GM23338 (cell line): ENCODE measurements around the gene WNT10A. TPM values are rescaled to one million over a fixed set of nuclear protein-coding genes. Genes with fewer than 3 reads are reported as not detected.

Experiments
- ATAC-seq: fragments of 200-7000 bp; cut with Tn5 transposase; 3 replicates; pipeline ENCODE4 v1.9.1; 2020
- DNase-seq: peaks from one replicate; pipeline ENCODE4 v3.0.0-alpha.2; 2015; ENCODE audit warnings: low spot score
- H2AFZ ChIP-seq: fragments of 200-600 bp; sonication (generic); 2 replicates; pipeline ENCODE4 v1.8.0; 2016; ENCODE audit warnings: antibody characterized with exemption, mild to moderate bottlenecking, moderate library complexity
- H3F3A ChIP-seq: fragments of 200-600 bp; sonication (generic); replicated peaks from 2 replicates; pipeline ENCODE4 v1.8.0; 2017; ENCODE audit warnings: antibody characterized with exemption, mixed run types, low read depth
- H3K27ac ChIP-seq: fragments of 200-600 bp; sonication (generic); 2 replicates; pipeline ENCODE4 v1.6.1; 2016; ENCODE audit warnings: low read depth
- H3K27me3 ChIP-seq: fragments of 200-600 bp; sonication (generic); 2 replicates; pipeline ENCODE4 v1.8.0; 2016; ENCODE audit warnings: mild to moderate bottlenecking, mixed run types, moderate library complexity; ENCODE audit not compliant: insufficient read depth
- H3K36me3 ChIP-seq: fragments of 200-600 bp; sonication (generic); 2 replicates; pipeline ENCODE4 v1.8.0; 2016; ENCODE audit warnings: mild to moderate bottlenecking; ENCODE audit not compliant: insufficient read depth
- H3K4me1 ChIP-seq: fragments of 200-600 bp; sonication (generic); 2 replicates; pipeline ENCODE4 v1.8.0; 2016; ENCODE audit warnings: mild to moderate bottlenecking, moderate library complexity; ENCODE audit not compliant: insufficient read depth
- H3K4me2 ChIP-seq: fragments of 200-600 bp; sonication (generic); 2 replicates; pipeline ENCODE4 v1.7.1; 2017; ENCODE audit warnings: mixed run types
- H3K4me3 ChIP-seq: fragments of 200-600 bp; sonication (generic); 2 replicates; pipeline ENCODE4 v1.6.1; 2016; ENCODE audit warnings: mixed run types
- H3K79me2 ChIP-seq: fragments of 200-600 bp; sonication (generic); replicated peaks from 2 replicates; pipeline ENCODE4 v1.8.0; 2017; ENCODE audit warnings: mild to moderate bottlenecking; ENCODE audit not compliant: insufficient read depth
- H3K9me2 ChIP-seq: fragments of 200-600 bp; sonication (generic); 2 replicates; pipeline ENCODE4 v1.8.0; 2017; ENCODE audit not compliant: insufficient read depth
- H4K20me1 ChIP-seq: fragments of 200-600 bp; sonication (generic); replicated peaks from 2 replicates; pipeline ENCODE4 v1.8.0; 2017; ENCODE audit warnings: mild to moderate bottlenecking; ENCODE audit not compliant: insufficient read depth
- H3K27ac Mint-ChIP-seq: 2 replicates; pipeline ENCODE4 v1.8.0; 2020; ENCODE audit warnings: inconsistent platforms, mild to moderate bottlenecking, moderate library complexity, mixed read lengths
- H3K27me3 Mint-ChIP-seq: 3 replicates; pipeline ENCODE4 v1.8.0; 2022; ENCODE audit warnings: low read depth, mild to moderate bottlenecking, moderate library complexity, mixed read lengths, inconsistent platforms; ENCODE audit not compliant: insufficient read depth, poor library complexity
- H3K36me3 Mint-ChIP-seq: 3 replicates; pipeline ENCODE4 v1.8.0; 2021; ENCODE audit warnings: low read depth, mild to moderate bottlenecking, inconsistent platforms, moderate library complexity, mixed read lengths
- H3K4me1 Mint-ChIP-seq: 3 replicates; pipeline ENCODE4 v1.8.0; 2020; ENCODE audit warnings: mild to moderate bottlenecking, inconsistent platforms, mixed read lengths
- H3K4me3 Mint-ChIP-seq: 3 replicates; pipeline ENCODE4 v1.8.0; 2021; ENCODE audit warnings: moderate library complexity, mild to moderate bottlenecking, inconsistent platforms, mixed read lengths
- H3K9me3 Mint-ChIP-seq: 3 replicates; pipeline ENCODE4 v1.8.0; 2020; ENCODE audit warnings: moderate library complexity, mild to moderate bottlenecking, inconsistent platforms, mixed read lengths
- CTCF ChIP-seq, 2 experiments: fragments of 200-600 bp in 1 of 2; sonication (generic) in 1 of 2; conservative IDR thresholded peaks; 2 replicates each; pipeline versions ENCODE4 v1.5.1 to v1.6.1; 2016 to 2017; ENCODE audit warnings: antibody characterized with exemption in 2 of 2, low read depth in 2 of 2, mild to moderate bottlenecking in 2 of 2, moderate library complexity in 1 of 2
- ETS1 ChIP-seq: IDR thresholded peaks from 2 replicates; pipeline ENCODE4 v1.6.1; 2016; ENCODE audit warnings: antibody characterized with exemption
- EZH2 ChIP-seq: fragments of 200-600 bp; sonication (generic); IDR thresholded peaks from one replicate; pipeline ENCODE4 v1.8.0; 2017; ENCODE audit warnings: antibody characterized with exemption, mild to moderate bottlenecking, low read depth; ENCODE audit not compliant: unreplicated experiment
- NANOG ChIP-seq: IDR thresholded peaks from 2 replicates; pipeline ENCODE4 v1.6.1; 2016; ENCODE audit warnings: antibody characterized with exemption, borderline replicate concordance
- POLR2AphosphoS5 ChIP-seq: IDR thresholded peaks from 2 replicates; pipeline ENCODE4 v1.6.1; 2016; ENCODE audit warnings: antibody characterized with exemption, low read depth
- ZNF462 ChIP-seq: fragments of 250-450 bp; sonication (Bioruptor Pico); IDR thresholded peaks from 2 replicates; pipeline ENCODE4 v1.5.0; 2020; ENCODE audit warnings: mild to moderate bottlenecking, moderate library complexity
- polyA plus RNA-seq: library from polyadenylated mRNA; unstranded; fragments of >200 nt; fragmentation: Nextera tagmentation; extraction: Ambion mirVana; gene quantifications from 2 replicates; pipeline ENCODE4 v1.2.1, GENCODE V29; 2016
- total RNA-seq: library from RNA; depleted of rRNA; stranded (reverse); fragments of >200 nt; shearing (Covaris generic); gene quantifications from 2 replicates; pipeline ENCODE4 v1.2.3, GENCODE V29; 2014

Gene WNT10A
- total and polyA plus RNA-seq, 2 experiments from 2014 or later, result not detected

- Histone ChIP-seq H3F3A (no peaks in the 10 kb centered on the region), H3K4me1 (peaks cover 27% of the 10 kb centered on the region), H3K27me3 (peaks cover 100% of the 10 kb centered on the region), H2AFZ (no peak overlapping the region), H3K36me3 (no peaks in the 10 kb centered on the region), H3K4me3 (peak overlapping the region; percentile 51), H3K9me2 (no peaks in the 10 kb centered on the region), H3K27ac (no peak overlapping the region), H4K20me1 (peaks cover 15% of the 10 kb centered on the region), H3K4me2 (peak overlapping the region; percentile 73), H3K79me2 (no peaks in the 10 kb centered on the region)
- Mint-ChIP-seq H3K27me3 (peaks cover 91% of the 10 kb centered on the region), H3K4me1 (peaks cover 37% of the 10 kb centered on the region), H3K36me3 (peaks cover 3% of the 10 kb centered on the region; the same call in 1 of the 3 replicates), H3K27ac (no peak overlapping the region), H3K4me3 (peak overlapping the region; percentile 36), H3K9me3 (no peaks in the 10 kb centered on the region; the same call in 1 of the 3 replicates)
- DNase-seq (peak; percentile 32), ATAC-seq (0 out of 3 replicates have a peak, but pooled peaks have one; percentile 1)
- TF ChIP-seq EZH2 (peak; percentile 54), ETS1 (no peak), POLR2AphosphoS5 (no peak), NANOG (no peak)
Observed at GRCh38 chr2:218895759-218896500, 15.3 kb downstream of the WNT10A start.

GRCh38 chr2:218896501-218897393 is 16.1 kb downstream of the WNT10A start:
- H3K4me1 Mint-ChIP-seq, result peaks cover 37% of the 10 kb centered on the region
- H3K4me3 Mint-ChIP-seq, result peak overlapping the region; percentile 46
- H3K36me3 Mint-ChIP-seq, result peaks cover 3% of the 10 kb centered on the region; the same call in 1 of the 3 replicates
- H3K27ac ChIP-seq, result no peak overlapping the region
- no peak overlapping the region; the same call in 1 of the 2 replicates for H2AFZ ChIP-seq
- H3K27me3 Mint-ChIP-seq, result peaks cover 87% of the 10 kb centered on the region
- no peak overlapping the region for H3K27ac Mint-ChIP-seq
- peaks cover 100% of the 10 kb centered on the region for H3K27me3 ChIP-seq
- no peaks in the 10 kb centered on the region for H3K36me3 ChIP-seq
- H3K79me2 ChIP-seq, result no peaks in the 10 kb centered on the region
- H3K4me2 ChIP-seq, result peak overlapping the region; percentile 73
- peak overlapping the region; percentile 51 for H3K4me3 ChIP-seq
- H3K9me2 ChIP-seq, result no peaks in the 10 kb centered on the region
- ATAC-seq (peak; percentile 35), DNase-seq (peak; percentile 71)
- H3K9me3 Mint-ChIP-seq, result no peaks in the 10 kb centered on the region; the same call in 1 of the 3 replicates
- H3F3A ChIP-seq, result no peaks in the 10 kb centered on the region
- H3K4me1 ChIP-seq, result peaks cover 27% of the 10 kb centered on the region
- H4K20me1 ChIP-seq, result peaks cover 15% of the 10 kb centered on the region
- TF ChIP-seq ZNF462, result no peak
- no peak for TF ChIP-seq CTCF (conservative IDR thresholded peaks at IDR 0.05; ENCODE audit: low read depth in 2 of 2)
